ENCODE measurements around the gene PCDHAC2.

PCDHAC2 gene

DNA sequence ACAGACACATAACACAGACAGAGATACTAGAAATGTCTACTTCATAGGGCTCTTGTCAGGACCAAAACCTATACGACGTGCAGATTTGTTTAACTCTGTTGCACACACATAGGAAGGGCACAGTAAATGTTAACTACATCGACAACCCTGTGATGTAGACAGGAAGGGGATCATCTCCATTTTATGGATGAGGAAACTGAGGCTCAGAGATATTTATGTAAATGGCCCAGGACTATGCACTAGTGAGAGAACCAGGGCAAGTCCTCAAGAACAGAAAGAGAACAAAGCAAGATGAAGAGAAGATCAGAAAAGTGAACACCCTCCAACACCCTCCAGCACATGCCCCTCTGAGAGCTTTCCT, 36.3 kb downstream of the PCDHAC2 start:
- H4K8ac ChIP-seq (ENCODE audit: low read depth, low read length) = no peak overlapping the region
- H3K36me3 ChIP-seq (ENCODE audit: control insufficient read depth in 1 of 2, insufficient read depth in 2 of 2, low read length in 2 of 2) = no peaks in the 10 kb centered on the region
- no peak overlapping the region for H3K4ac ChIP-seq (ENCODE audit: low read depth, low read length)
- no CpG with 5 or more reads among the region's 3 CpGs for whole genome bisulfite sequencing (ENCODE audit: extremely low coverage, insufficient coverage, insufficient read length)
- no peak overlapping the region for H2BK120ac ChIP-seq (ENCODE audit: insufficient read depth, low read length, poor library complexity)
- no peaks in the 10 kb centered on the region for H3K27me3 ChIP-seq (ENCODE audit: insufficient read depth, low read length)
- H4K91ac ChIP-seq (ENCODE audit: low read depth, low read length) = no peak overlapping the region
- peaks cover 6% of the 10 kb centered on the region in 2 experiments for H3K4me1 ChIP-seq (ENCODE audit: control insufficient read depth in 1 of 2, insufficient read depth in 2 of 2, low read length in 2 of 2)
- H3K9ac ChIP-seq (ENCODE audit: low read length) = no peak overlapping the region
- H3K79me1 ChIP-seq (ENCODE audit: low read length) = peaks cover 13% of the 10 kb centered on the region
- H2BK5ac ChIP-seq (ENCODE audit: low read depth, low read length, poor library complexity) = no peak overlapping the region
- no peaks in the 10 kb centered on the region for H3K9me3 ChIP-seq (ENCODE audit: insufficient read depth, low read depth, low read length)
- peaks cover 1% of the 10 kb centered on the region for H3K79me2 ChIP-seq (ENCODE audit: control insufficient read depth, insufficient read depth, low read length, poor library complexity)
- no peak overlapping the region for H3K23ac ChIP-seq (ENCODE audit: low read length)
- H3K4me3 ChIP-seq (ENCODE audit: low read depth, low read length) = no peak overlapping the region
- H2AFZ ChIP-seq (ENCODE audit: insufficient read depth, low read length, poor library complexity) = no peak overlapping the region
- H3K4me2 ChIP-seq (ENCODE audit: low read length) = peak overlapping the region; percentile 94
- DNase-seq = no peak
- no peak overlapping the region for H3K18ac ChIP-seq (ENCODE audit: low read length)
- peak overlapping the region; percentile 66 for H3K27ac ChIP-seq (ENCODE audit: low read depth, low read length)
- no peak overlapping the region for H4K12ac ChIP-seq (ENCODE audit: low read depth, low read length)
- H3K14ac ChIP-seq (ENCODE audit: low read length) = no peak overlapping the region
- H2AK5ac ChIP-seq (ENCODE audit: low read length) = no peak overlapping the region
- no peak overlapping the region for H2BK12ac ChIP-seq (ENCODE audit: low read length)

DNA sequence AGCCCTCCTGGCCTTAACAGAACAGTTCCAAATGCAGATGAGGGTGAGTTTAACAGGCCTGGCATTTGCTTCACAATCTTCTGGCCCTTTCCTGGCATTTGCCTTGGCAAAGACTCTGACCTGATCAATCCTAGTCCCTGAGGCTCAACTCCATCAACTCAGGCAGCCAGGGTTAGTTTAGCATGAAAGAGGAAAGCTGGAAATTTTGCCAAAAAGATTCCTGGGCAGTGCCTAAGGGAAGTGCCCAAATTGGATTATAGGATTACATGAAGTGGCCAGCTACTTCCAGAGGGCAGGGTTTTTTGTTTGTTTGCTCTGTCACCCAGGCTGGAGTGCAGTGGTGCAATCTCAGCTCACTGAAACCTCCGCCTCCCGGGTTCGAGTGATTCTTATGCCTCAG, 36.8 kb downstream of the PCDHAC2 start:
- H3K36me3 ChIP-seq (ENCODE audit: control insufficient read depth in 1 of 2, insufficient read depth in 2 of 2, low read length in 2 of 2) = no peaks in the 10 kb centered on the region
- no peak overlapping the region for H3K4me2 ChIP-seq (ENCODE audit: low read length)
- no peak overlapping the region for H3K23ac ChIP-seq (ENCODE audit: low read length)
- no peak overlapping the region for H4K8ac ChIP-seq (ENCODE audit: low read depth, low read length)
- no CpG with 5 or more reads among the region's 3 CpGs for WGBS (ENCODE audit: extremely low coverage, insufficient coverage, insufficient read length)
- H2AK5ac ChIP-seq (ENCODE audit: low read length) = no peak overlapping the region
- DNase-seq = no peak
- no peaks in the 10 kb centered on the region for H3K9me3 ChIP-seq (ENCODE audit: insufficient read depth, low read depth, low read length)
- no peak overlapping the region for H3K4me3 ChIP-seq (ENCODE audit: low read depth, low read length)
- no peaks in the 10 kb centered on the region for H3K27me3 ChIP-seq (ENCODE audit: insufficient read depth, low read length)
- peaks cover 6% of the 10 kb centered on the region in 2 experiments for H3K4me1 ChIP-seq (ENCODE audit: control insufficient read depth in 1 of 2, insufficient read depth in 2 of 2, low read length in 2 of 2)
- H3K79me1 ChIP-seq (ENCODE audit: low read length) = peaks cover 13% of the 10 kb centered on the region
- no peak overlapping the region for H3K4ac ChIP-seq (ENCODE audit: low read depth, low read length)
- no peak overlapping the region for H2BK120ac ChIP-seq (ENCODE audit: insufficient read depth, low read length, poor library complexity)
- H3K18ac ChIP-seq (ENCODE audit: low read length) = no peak overlapping the region
- no peak overlapping the region for H3K9ac ChIP-seq (ENCODE audit: low read length)
- H2BK5ac ChIP-seq (ENCODE audit: low read depth, low read length, poor library complexity) = no peak overlapping the region
- H3K27ac ChIP-seq (ENCODE audit: low read depth, low read length) = no peak overlapping the region
- H3K14ac ChIP-seq (ENCODE audit: low read length) = no peak overlapping the region
- H4K12ac ChIP-seq (ENCODE audit: low read depth, low read length) = no peak overlapping the region
- peak overlapping the region; percentile 50 for H2BK12ac ChIP-seq (ENCODE audit: low read length)
- H4K91ac ChIP-seq (ENCODE audit: low read depth, low read length) = no peak overlapping the region
- H3K79me2 ChIP-seq (ENCODE audit: control insufficient read depth, insufficient read depth, low read length, poor library complexity) = peaks cover 1% of the 10 kb centered on the region
- H2AFZ ChIP-seq (ENCODE audit: insufficient read depth, low read length, poor library complexity) = no peak overlapping the region

DNA sequence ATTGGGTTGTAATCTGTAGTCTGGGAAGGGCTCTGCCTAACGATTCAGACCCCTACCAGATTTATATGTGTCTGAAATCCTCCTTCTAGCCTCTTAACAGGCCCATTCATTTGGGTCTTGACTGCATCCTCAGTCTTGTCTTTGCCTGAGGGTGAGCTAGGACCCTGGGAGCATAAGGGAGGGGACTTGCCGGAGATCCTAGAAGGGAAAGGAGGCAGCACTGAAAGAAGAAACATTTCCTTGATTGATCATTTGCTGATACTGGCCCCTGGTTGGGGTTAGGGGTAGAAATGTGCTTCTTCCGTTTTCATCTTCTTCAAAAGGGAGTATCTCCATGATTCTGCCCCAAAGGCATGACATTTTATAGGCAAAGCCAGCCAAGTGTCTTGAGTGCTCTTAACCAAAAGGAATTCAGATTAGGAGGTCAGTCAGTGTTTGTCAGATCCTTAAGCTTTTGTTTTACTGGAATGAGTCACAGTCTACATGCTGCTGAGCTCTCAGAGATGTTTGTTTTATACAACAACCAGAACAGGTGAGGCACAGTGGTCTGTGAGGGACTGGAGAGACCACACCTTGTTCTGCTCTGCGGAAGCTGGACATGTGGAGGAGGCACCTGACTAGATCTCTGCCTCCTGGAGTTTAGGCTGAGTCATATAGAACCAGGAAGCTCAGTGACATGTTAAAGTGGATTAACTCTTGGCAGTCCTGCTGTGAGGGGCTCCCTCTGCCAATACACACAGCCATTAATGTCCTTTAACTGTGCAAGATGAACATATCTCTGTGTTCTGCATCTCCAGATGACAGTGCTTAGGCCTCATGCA, 37.7 kb downstream of the PCDHAC2 start:
- no peak overlapping the region for H3K4me3 ChIP-seq (ENCODE audit: low read depth, low read length)
- WGBS (ENCODE audit: extremely low coverage, insufficient coverage, insufficient read length) = no CpG with 5 or more reads among the region's 4 CpGs

DNA sequence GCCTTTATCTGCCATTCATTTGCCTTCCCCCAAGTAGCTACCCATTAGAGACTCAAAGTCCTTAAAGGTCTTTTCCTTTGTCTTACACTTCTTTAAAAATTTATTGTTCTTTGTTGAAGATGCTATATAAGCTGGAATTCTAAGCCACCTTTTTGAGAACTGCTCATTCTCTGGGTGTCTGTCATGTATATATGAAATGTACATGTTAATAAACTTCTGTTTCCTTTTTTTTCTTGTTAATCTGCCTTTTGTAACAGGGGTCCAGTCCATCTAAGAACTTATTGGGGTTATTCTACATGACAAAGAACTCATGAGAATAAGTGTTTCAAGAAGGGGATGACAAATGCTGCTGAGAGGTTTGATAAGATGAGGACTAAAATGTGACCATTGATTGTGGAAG, 41.5 kb downstream of the PCDHAC2 start:
- H3K23ac ChIP-seq (ENCODE audit: low read length) = no peak overlapping the region
- no peak overlapping the region for H3K14ac ChIP-seq (ENCODE audit: low read length)
- H2BK120ac ChIP-seq (ENCODE audit: insufficient read depth, low read length, poor library complexity) = no peak overlapping the region
- H3K4me1 ChIP-seq (ENCODE audit: control insufficient read depth in 1 of 2, insufficient read depth in 2 of 2, low read length in 2 of 2) = peaks cover 3 to 6% of the 10 kb centered on the region in 2 experiments
- no peak overlapping the region for H2AFZ ChIP-seq (ENCODE audit: insufficient read depth, low read length, poor library complexity)
- H3K4me3 ChIP-seq (ENCODE audit: low read depth, low read length) = no peak overlapping the region
- H3K4me2 ChIP-seq (ENCODE audit: low read length) = no peak overlapping the region
- H4K12ac ChIP-seq (ENCODE audit: low read depth, low read length) = no peak overlapping the region
- no peaks in the 10 kb centered on the region for H3K9me3 ChIP-seq (ENCODE audit: insufficient read depth, low read depth, low read length)
- H3K27ac ChIP-seq (ENCODE audit: low read depth, low read length) = no peak overlapping the region
- H2BK5ac ChIP-seq (ENCODE audit: low read depth, low read length, poor library complexity) = no peak overlapping the region
- H3K79me1 ChIP-seq (ENCODE audit: low read length) = peaks cover 2% of the 10 kb centered on the region
- no peaks in the 10 kb centered on the region for H3K79me2 ChIP-seq (ENCODE audit: control insufficient read depth, insufficient read depth, low read length, poor library complexity)
- peaks cover 2 to 3% of the 10 kb centered on the region in 2 experiments for H3K36me3 ChIP-seq (ENCODE audit: control insufficient read depth in 1 of 2, insufficient read depth in 2 of 2, low read length in 2 of 2)
- no peak overlapping the region for H3K4ac ChIP-seq (ENCODE audit: low read depth, low read length)
- H3K9ac ChIP-seq (ENCODE audit: low read length) = no peak overlapping the region
- no peak for DNase-seq
- H2AK5ac ChIP-seq (ENCODE audit: low read length) = no peak overlapping the region
- H4K91ac ChIP-seq (ENCODE audit: low read depth, low read length) = no peak overlapping the region
- no peaks in the 10 kb centered on the region for H3K27me3 ChIP-seq (ENCODE audit: insufficient read depth, low read length)
- H4K8ac ChIP-seq (ENCODE audit: low read depth, low read length) = no peak overlapping the region
- no peak overlapping the region for H2BK12ac ChIP-seq (ENCODE audit: low read length)
- H3K18ac ChIP-seq (ENCODE audit: low read length) = no peak overlapping the region

More for the DNA sequence above, 37.7 kb downstream of the PCDHAC2 start:
- peak overlapping the region; percentile 38 for H2BK120ac ChIP-seq (ENCODE audit: insufficient read depth, low read length, poor library complexity)
- H3K4me2 ChIP-seq (ENCODE audit: low read length) = peak overlapping the region; percentile 47
- H3K18ac ChIP-seq (ENCODE audit: low read length) = no peak overlapping the region
- no peak overlapping the region for H3K4ac ChIP-seq (ENCODE audit: low read depth, low read length)
- no peaks in the 10 kb centered on the region for H3K36me3 ChIP-seq (ENCODE audit: control insufficient read depth in 1 of 2, insufficient read depth in 2 of 2, low read length in 2 of 2)
- peak overlapping the region; percentile 35 for H4K91ac ChIP-seq (ENCODE audit: low read depth, low read length)
- no peak overlapping the region for H2BK12ac ChIP-seq (ENCODE audit: low read length)
- H3K9me3 ChIP-seq (ENCODE audit: insufficient read depth, low read depth, low read length) = no peaks in the 10 kb centered on the region
- peak overlapping the region; percentile 53 for H4K8ac ChIP-seq (ENCODE audit: low read depth, low read length)
- no peak overlapping the region for H3K9ac ChIP-seq (ENCODE audit: low read length)
- no peak overlapping the region for H4K12ac ChIP-seq (ENCODE audit: low read depth, low read length)
- H3K14ac ChIP-seq (ENCODE audit: low read length) = no peak overlapping the region
- H3K79me1 ChIP-seq (ENCODE audit: low read length) = peaks cover 13% of the 10 kb centered on the region
- peak overlapping the region; percentile 74 for H3K27ac ChIP-seq (ENCODE audit: low read depth, low read length)
- no peaks in the 10 kb centered on the region for H3K27me3 ChIP-seq (ENCODE audit: insufficient read depth, low read length)
- H2BK5ac ChIP-seq (ENCODE audit: low read depth, low read length, poor library complexity) = no peak overlapping the region
- H3K23ac ChIP-seq (ENCODE audit: low read length) = no peak overlapping the region
- DNase-seq = no peak
- H3K4me1 ChIP-seq (ENCODE audit: control insufficient read depth in 1 of 2, insufficient read depth in 2 of 2, low read length in 2 of 2) = peaks cover 6% of the 10 kb centered on the region in 2 experiments
- no peak overlapping the region for H2AFZ ChIP-seq (ENCODE audit: insufficient read depth, low read length, poor library complexity)
- peaks cover 1% of the 10 kb centered on the region for H3K79me2 ChIP-seq (ENCODE audit: control insufficient read depth, insufficient read depth, low read length, poor library complexity)
- no peak overlapping the region for H2AK5ac ChIP-seq (ENCODE audit: low read length)

Measured in trophoblast cell (in vitro differentiated cells and primary cell).